Measurements from ENCODE around the gene XKR3. TPM values are rescaled to one million over a fixed set of nuclear protein-coding genes. Genes with fewer than 3 reads are reported as not detected.
"Not testable (repeated sequence)": the region's sequence is repeated elsewhere in the genome, so short reads cannot be mapped to it uniquely, and the experiment has no call there.

Gene XKR3
- total and polyA plus RNA-seq, 12 donors, result 0.16 TPM; not detected in 11

DNA sequence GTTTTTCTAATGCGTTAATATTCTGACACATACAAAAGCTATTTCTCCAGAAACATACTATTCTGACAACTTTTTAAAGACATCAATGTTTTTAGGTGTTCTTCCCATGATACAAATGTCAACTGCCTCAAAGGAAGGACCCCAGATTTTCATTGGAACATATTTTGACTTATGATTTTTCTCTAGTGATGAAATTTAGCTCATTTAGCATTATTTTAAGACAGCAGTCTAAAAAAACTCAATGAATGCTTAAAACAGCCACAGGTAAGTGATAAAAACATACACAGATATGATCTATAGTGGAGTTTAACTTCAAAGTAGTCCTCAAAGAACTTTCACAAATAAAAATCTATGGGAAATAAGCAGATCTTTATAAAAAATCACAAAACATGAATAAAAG, 24.9 kb downstream of the XKR3 start:
- Histone ChIP-seq H3K36me3 (replicated peaks in 1 of 2) (no peaks in the 10 kb centered on the region), H3K4me1 (replicated peaks in 1 of 2) (no peaks in the 10 kb centered on the region), H3K27me3 (no peaks in the 10 kb centered on the region), H3K9me3 (replicated peaks in 1 of 3) (no peaks in the 10 kb centered on the region), H3K4me3 (no peak overlapping the region), H3K27ac (no peak overlapping the region)
- TF ChIP-seq POLR2A (IDR thresholded peaks at IDR 0.05), result no peak
- TF ChIP-seq, protein P1, sequence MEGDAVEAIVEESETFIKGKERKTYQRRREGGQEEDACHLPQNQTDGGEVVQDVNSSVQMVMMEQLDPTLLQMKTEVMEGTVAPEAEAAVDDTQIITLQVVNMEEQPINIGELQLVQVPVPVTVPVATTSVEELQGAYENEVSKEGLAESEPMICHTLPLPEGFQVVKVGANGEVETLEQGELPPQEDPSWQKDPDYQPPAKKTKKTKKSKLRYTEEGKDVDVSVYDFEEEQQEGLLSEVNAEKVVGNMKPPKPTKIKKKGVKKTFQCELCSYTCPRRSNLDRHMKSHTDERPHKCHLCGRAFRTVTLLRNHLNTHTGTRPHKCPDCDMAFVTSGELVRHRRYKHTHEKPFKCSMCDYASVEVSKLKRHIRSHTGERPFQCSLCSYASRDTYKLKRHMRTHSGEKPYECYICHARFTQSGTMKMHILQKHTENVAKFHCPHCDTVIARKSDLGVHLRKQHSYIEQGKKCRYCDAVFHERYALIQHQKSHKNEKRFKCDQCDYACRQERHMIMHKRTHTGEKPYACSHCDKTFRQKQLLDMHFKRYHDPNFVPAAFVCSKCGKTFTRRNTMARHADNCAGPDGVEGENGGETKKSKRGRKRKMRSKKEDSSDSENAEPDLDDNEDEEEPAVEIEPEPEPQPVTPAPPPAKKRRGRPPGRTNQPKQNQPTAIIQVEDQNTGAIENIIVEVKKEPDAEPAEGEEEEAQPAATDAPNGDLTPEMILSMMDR (IDR thresholded peaks at IDR 0.05), result no peak
- no peak for DNase-seq
- 66 to 79% (median 70%) methylated on average over 1 of the region's 1 CpG for WGBS, 4 donors
- intact Hi-C loops (cut with DNase I), result no loop called here

DNA sequence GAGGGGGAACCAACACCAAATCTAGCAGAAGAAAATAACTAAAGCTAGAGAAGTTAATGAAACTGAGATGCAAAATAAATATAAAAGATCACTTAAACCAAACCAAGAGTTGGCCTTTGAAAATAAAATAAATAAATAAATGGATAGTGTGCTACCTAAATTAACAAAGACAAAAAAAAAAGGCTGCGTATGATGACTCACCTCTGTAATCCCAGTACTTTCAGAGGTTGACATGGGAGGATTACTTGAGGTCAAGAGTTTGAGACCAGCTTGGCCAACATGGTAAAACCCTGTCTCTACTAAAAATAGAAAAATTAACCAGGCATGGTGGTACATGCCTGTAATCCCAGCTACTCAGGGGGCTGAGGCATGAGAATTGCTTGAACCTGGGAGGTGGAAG, 29.7 kb downstream of the XKR3 start:
- intact Hi-C loops (cut with DNase I); H3K4me3 ChIP-seq; H3K4me1 ChIP-seq (replicated peaks in 1 of 2); DNase-seq; H3K27me3 ChIP-seq; H3K9me3 ChIP-seq (replicated peaks in 1 of 3); H3K27ac ChIP-seq; H3K36me3 ChIP-seq (replicated peaks in 1 of 2): not testable (repeated sequence)
- WGBS, 4 donors, result 76 to 85% (median 78%) methylated on average over 1 of the region's 1 CpG

DNA sequence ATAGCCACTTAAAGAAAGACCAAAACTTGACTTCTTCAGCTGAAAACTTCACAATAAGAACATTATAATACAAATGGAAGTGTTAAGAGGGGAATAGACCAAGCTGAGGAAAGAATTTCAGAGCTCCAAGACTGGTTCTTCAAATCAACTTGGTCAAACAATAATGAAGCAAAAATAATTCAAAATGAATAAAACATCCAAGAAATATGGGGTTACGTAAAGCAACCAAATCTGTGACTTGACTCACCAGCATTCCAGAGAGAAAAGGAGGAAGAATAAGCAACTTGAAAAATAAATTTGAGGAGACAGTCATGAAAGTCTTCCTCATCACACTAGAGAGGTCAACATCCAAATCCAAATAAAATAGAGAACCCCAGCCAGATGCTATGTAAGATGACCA, 31.4 kb downstream of the XKR3 start:
- no peak overlapping the region for H3K4me3 ChIP-seq
- WGBS, 4 donors, result 75 to 91% (median 83%) methylated on average over 1 of the region's 1 CpG
- no peak for DNase-seq
- H3K36me3 ChIP-seq (replicated peaks in 1 of 2), result no peaks in the 10 kb centered on the region
- no peak overlapping the region for H3K27ac ChIP-seq
- H3K27me3 ChIP-seq, result peaks cover 3% of the 10 kb centered on the region
- TF ChIP-seq, protein P1 (IDR thresholded peaks at IDR 0.05), result no peak
- TF ChIP-seq POLR2A (IDR thresholded peaks at IDR 0.05), result no peak
- H3K4me1 ChIP-seq (replicated peaks in 1 of 2), result no peaks in the 10 kb centered on the region
- intact Hi-C loops (cut with DNase I), result no loop called here
- no peaks in the 10 kb centered on the region for H3K9me3 ChIP-seq (replicated peaks in 1 of 3)

DNA sequence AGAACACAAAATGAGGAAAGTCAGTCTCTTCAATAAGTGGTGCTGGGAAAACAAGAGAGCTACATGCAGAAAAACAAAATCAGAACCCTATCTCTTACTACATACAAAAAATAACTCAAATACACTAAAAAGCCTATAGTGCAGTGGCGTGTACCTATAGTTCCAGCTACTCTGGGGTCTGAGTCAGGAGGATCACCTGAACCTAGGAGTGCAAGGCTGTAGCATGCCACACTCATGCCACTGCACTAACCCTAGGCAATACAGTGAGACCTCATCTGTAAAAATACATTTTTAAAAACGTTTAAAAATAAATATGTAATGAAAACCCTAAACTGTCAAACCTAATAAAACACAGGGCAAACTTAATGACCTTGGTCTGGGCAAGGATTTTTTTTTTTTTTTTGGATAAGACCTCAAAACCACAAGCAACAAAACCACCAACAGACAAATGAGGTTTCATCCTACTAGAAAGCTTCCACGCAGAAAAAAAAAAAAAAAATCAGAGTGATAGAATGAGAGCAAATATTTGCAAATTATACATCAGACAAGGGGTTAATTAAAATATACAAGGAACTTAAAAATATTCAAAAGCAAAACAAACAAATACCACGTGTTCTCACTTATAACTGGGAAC, 35.2 kb downstream of the XKR3 start:
- H3K27me3 ChIP-seq, result peaks cover 3% of the 10 kb centered on the region
- TF ChIP-seq POLR2A (IDR thresholded peaks at IDR 0.05), result no peak
- TF ChIP-seq, protein P1 (IDR thresholded peaks at IDR 0.05), result no peak
- no peak overlapping the region for H3K4me3 ChIP-seq
- H3K4me1 ChIP-seq (replicated peaks in 1 of 2), result no peaks in the 10 kb centered on the region
- no peaks in the 10 kb centered on the region for H3K9me3 ChIP-seq (replicated peaks in 1 of 3)
- 33 to 43% (median 39%) methylated on average over 4 of the region's 4 CpGs for WGBS, 4 donors
- DNase-seq, result no peak
- H3K36me3 ChIP-seq (replicated peaks in 1 of 2), result no peaks in the 10 kb centered on the region
- intact Hi-C loops (cut with DNase I), result no loop called here
- no peak overlapping the region for H3K27ac ChIP-seq

DNA sequence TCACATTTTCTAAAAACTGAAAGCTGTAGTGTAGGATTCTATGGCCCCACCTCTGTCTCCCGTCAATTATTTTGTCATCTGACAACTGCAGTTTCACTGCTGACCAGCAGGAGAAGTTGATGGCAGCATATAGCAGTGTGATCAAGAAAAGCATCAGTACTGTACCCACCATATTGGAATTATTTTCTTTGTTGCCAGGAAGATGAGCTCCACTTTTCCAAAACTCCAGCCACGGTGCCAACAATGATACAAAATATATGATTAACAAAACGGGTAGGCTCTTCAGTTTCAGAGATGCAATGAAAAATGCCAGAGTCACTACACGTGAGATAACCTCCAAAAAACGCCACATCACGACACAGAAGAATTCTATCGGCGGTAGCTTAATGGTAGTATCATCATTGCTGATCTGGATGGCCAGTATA, 41.3 kb downstream of the XKR3 start:
- DNase-seq, result no peak
- Histone ChIP-seq H3K4me3 (no peak overlapping the region), H3K27me3 (no peaks in the 10 kb centered on the region), H3K4me1 (replicated peaks in 1 of 2) (no peaks in the 10 kb centered on the region), H3K27ac (no peak overlapping the region), H3K36me3 (replicated peaks in 1 of 2) (no peaks in the 10 kb centered on the region), H3K9me3 (replicated peaks in 1 of 3) (no peaks in the 10 kb centered on the region)
- TF ChIP-seq, protein P1 (IDR thresholded peaks at IDR 0.05), result peak in 1 of 6 experiments; percentile 16
- no peak for TF ChIP-seq POLR2A (IDR thresholded peaks at IDR 0.05)
- intact Hi-C loops (cut with DNase I), result no loop called here
- 65 to 74% (median 71%) methylated on average over 8 of the region's 8 CpGs for WGBS, 4 donors
